Cerebellar cortex (tissue), 1 donor: ENCODE results near the gene WFDC1.
A peak's percentile ranks its signal among the peaks of the same experiment; 100 is the strongest.

Source experiments
- DNase-seq: peaks from one replicate; pipeline ENCODE4 v3.0.0-alpha.2; 2015; ENCODE audit warnings: low spot score

The WFDC1 gene

GRCh38 chr16:84294531-84295142, at the start of gene WFDC1:
TSS of gene WFDC1 (plus strand) at chr16:84294878. CDS start at chr16:84294972, 94 bp downstream.
- DNase-seq = no peak

GRCh38 chr16:84245956-84246678, 48.6 kb upstream of the WFDC1 start:
- no peak for DNase-seq

DNA sequence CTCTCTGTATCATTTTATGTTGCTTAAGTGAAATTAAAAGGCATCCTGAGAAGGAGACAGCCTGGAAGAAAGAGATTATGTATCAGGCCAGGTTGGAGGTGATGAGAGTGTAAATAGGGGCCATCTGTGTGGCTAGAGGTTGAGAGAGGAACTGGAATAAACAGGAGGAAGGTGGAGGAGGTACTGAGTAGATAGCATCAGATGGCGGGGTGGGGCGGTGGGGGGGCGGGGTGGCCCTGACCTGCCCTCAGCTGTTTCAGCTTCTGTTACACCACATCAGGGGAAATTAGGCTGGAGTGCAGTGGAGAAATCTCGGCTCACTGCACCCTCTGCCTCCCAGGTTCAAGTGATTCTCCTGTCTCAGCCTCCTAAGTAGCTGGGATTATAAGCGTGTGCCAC, 48.0 kb upstream of the WFDC1 start:
- no peak for DNase-seq

GRCh38 chr16:84247331-84247730, 47.3 kb upstream of the WFDC1 start:
- DNase-seq = no peak

DNA sequence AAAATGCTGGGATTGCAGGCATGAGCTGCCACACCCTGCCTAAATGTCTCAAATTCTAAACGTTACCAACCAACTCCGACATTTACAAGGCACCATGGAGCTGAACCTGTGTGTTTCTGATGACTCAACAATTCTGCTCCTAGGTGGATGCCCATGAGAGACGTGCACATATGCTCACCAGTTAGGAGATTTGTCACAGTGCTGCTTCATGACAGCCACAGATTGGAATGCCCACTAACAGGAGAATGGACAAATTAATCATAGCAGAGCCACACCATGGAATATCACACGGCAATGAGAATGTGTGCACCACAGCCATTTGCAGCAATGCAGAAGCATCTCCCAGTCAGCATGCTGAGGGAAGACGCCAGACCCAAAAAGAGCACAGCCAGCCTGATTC, 46.8 kb upstream of the WFDC1 start:
- no peak for DNase-seq

- DNase-seq = no peak
These were observed 42.5 kb upstream of the WFDC1 start for GRCh38 chr16:84252184-84252583.

DNA sequence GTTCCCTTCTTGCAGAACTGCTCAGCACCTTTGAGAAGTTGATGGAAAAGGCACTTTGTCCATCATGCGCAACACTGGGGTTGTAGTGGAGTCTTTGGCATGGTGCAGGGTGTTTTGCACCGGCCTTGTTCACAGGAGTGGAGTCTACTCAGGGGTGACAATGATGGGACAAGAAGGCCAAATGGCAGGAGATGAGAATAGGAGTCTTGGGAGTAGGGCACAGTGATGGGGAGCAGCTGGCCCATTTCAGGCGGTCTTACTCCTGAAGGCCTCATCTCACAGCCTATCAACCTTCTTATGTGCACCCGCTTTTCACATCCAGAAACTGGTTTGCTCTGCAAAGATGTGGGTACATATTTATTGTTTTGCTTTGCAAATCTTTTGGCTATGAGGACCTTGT, 41.5 kb upstream of the WFDC1 start:
- no peak for DNase-seq

DNA sequence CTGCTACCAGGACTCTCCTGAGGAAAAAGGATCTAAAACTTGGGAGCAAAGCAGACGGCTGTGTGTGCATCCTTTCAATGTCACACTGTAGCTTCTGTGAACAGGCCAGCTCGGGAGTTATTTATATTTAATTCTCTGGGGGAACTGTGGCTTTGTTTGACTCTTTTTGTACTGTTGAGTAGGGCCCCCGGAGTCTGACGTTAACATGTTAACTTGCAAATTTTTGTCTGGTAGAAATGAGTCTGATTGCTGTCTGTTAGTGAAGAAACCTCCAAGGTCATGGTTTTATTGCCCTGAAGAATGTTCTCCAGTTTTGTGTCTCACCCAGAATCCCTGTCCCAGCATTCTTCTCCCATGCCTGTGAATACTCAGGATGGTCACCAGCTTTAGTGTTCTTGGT, 40.6 kb upstream of the WFDC1 start:
- DNase-seq = no peak

DNA sequence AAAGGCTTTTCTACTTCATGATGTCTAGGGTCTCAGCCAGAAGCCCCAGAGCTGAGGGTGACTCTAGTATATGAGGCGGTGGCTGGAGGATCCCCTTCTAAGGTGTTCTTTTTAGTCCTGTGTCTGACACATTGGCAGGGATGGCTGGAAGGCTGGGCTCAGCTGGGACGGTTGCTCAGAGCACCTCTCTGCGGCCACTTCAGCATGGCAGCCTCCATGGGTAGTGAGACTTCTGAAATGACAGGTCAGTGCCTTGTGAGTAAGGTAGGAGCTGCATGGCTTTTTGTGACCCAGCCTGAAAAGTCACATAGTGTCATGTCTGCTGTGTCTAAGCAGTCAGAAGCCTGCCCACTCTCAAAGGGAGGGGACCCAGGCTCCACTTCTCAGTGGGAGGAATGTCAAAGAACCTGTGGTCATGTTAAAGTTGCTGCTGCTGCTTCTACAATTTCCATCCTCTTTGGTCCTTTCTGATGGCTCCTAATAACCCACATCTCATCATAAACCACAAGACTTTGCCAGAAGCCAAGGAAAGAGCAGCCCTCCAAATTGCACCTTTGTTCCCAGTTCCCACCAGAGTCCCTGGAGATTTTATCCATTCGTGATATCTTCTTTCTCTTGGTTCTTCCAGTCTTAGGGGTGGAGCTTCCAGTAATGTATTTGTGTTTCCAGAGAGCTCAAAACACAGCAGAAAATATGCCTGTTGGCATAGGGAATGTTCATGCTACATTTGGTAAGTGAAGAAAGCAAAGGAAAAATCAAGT, 39.4 kb upstream of the WFDC1 start:
- no peak for DNase-seq

DNA sequence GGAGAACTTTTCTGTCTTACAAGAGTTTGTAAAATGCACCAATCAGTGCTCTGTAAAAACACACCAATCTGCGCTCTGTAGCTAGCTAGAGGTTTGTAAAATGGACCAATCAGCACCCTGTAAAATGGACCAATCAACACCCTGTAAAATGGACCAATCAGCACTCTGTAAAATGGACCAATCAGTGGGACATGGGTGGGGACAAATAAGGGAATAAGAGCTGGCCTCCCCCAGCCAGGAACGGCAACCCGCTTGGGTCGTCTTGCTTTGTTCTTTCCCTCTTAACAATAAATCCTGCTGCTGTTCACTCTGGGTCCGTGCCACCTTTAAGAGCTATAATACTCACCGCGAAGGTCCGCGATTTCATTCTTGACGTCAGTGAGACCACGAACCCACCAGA, 36.4 kb upstream of the WFDC1 start:
- no peak for DNase-seq

GRCh38 chr16:84259691-84260090, 35.0 kb upstream of the WFDC1 start:
- DNase-seq = no peak

DNA sequence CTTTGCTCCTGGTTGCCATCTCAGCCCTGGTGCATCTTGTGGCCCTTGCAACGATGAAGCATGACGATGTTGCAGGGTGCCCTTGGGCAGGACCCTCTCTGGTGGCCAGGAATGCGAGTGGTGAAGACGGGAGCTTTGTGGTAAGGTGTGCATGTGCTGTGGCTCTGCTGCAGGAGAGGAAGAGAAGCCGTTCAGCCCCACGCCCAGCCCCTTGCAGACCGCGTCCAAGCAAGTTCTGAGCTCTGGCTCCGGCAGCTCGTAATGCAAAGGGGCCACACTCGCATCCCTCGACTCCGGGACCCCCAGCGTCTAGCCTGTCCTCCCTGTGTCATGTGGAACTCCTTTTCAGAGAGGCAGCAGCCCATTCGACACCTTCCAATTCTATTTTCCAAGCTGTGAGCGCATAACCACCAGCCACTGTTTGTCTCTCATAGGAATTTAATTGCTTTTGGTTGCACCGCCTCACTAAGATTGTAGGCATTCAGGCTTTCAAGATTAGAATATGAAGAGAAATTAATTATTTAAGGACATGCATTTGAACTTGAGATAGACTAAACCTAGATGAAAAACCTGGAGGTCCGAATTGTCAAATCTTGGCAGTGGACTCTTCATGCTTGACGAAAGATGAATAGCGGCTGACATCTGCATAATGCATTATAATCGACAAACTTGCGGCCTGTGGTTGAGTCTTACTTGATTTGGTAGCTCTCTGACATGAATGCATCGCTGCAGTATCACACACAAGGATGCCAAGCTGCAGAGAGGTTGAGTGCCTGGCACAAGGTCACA, 33.7 kb upstream of the WFDC1 start:
- DNase-seq = no peak

DNA sequence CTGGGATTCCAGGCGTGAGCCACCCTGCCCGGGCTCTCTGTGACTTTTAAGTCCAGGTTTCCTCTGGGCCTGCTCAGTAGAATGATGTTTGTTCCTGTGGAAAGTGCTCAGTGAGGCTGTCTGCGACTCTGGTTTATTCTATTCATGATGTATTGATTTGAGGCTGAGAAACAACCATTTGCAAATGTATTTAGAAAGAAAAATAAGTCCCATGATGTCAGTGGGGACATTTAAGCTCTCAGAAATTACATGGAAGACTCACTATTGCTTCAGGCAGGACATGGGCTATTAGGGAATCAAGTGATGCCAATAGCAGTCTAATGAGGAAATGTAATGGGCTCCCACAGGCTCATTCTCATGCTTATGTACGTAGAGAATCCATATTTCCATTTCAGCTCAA, 32.6 kb upstream of the WFDC1 start:
- no peak for DNase-seq

- DNase-seq = no peak
These were observed 31.7 kb upstream of the WFDC1 start for GRCh38 chr16:84262939-84263338.

GRCh38 chr16:84266451-84266850, 28.2 kb upstream of the WFDC1 start:
- peak; percentile 72 for DNase-seq

DNA sequence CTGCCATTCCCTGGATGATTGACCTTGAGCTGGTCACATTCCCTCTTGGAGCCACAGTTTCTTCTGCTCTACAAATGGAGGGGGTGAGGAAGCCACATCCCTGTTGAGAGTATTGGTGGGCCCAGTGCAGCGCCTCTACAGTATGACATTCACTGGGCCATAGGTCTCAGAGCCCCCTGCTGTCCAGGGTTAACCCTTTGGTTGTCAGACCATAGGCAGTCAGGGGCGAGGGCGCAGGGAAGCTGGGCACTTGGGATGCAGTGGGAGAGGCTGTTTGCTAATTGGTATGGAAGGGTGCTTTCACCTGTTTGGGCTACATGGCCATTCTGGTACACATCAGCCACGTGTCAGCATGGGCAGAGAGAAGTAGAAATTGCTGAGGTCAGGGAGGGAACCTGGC, 27.3 kb upstream of the WFDC1 start:
- no peak for DNase-seq

- DNase-seq = no peak
These were observed 26.2 kb upstream of the WFDC1 start for GRCh38 chr16:84268291-84269040.

DNA sequence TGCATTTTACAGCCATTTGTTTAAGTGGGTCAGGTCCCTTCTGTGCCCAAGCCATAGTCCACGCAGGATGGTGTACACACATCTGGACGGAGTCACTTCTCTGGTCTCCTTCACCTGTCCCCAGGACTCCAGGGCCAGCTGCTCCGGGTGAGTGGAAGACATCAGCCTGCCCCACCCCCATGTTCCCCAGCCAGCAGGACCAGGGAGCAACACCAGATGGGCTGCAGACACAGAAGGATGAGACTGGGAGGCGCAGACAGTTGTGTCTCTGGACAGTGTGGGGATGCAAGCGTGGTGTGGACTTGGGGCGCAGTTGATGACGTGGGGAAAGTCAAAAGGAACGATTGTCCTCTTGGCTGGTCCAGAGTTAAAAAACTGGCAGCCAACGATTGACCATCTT, 24.6 kb upstream of the WFDC1 start:
- DNase-seq = no peak

- DNase-seq = no peak
These were observed 24.1 kb upstream of the WFDC1 start for GRCh38 chr16:84270531-84270930.

DNA sequence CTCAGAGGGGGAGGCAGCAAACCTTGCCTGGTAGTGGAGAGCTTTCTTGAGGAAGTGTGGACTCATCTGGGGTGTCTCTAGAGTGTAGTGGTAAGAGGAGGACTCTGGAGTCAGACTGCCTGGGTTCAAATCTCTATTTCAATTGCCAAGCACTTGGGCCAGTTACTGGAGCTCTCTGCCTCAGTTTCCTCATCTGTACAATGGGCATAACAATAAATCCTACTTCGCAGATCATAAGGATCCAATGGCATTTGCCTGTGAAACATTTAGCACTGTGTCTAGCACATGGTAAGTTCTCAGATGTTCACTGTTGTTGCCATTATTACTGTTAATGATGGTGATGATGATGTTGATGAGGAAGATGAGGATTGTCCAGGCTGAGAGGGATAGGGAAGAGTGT, 23.6 kb upstream of the WFDC1 start:
- no peak for DNase-seq

GRCh38 chr16:84271866-84272265, 22.8 kb upstream of the WFDC1 start:
- DNase-seq = no peak
